GM19468 (cell line): ENCODE data around the gene MRPL2.
A peak's percentile ranks its signal among the peaks of the same experiment; 100 is the strongest.

Experiments
- ATAC-seq: cut with Tn5 transposase; IDR thresholded peaks from one replicate; pipeline ENCODE4 v1.9.1; 2021; ENCODE audit warnings: mild to moderate bottlenecking, moderate library complexity, moderate number of reproducible peaks; ENCODE audit not compliant: unreplicated experiment; ENCODE audit errors: extremely low read depth

MRPL2 gene

GRCh38 chr6:43024436-43024835 is 34.8 kb downstream of the MRPL2 start:
- no peak for ATAC-seq

GRCh38 chr6:43021270-43022047 is 37.8 kb downstream of the MRPL2 start, which contains the start of gene RRP36:
Gene RRP36 (plus strand): TSS chr6:43021623. CDS start chr6:43021655, 32 bp downstream.
- ATAC-seq = peak; percentile 39

GRCh38 chr6:43020847-43021246 is 38.4 kb downstream of the MRPL2 start:
- no peak for ATAC-seq

- ATAC-seq = no peak
Measured at GRCh38 chr6:43020052-43020705, 39.1 kb downstream of the MRPL2 start.

GRCh38 chr6:43019152-43019551 is 40.1 kb downstream of the MRPL2 start:
- ATAC-seq = no peak

- no peak for ATAC-seq
Measured at GRCh38 chr6:43016943-43017334, 42.3 kb downstream of the MRPL2 start.

- ATAC-seq = no peak
Measured at GRCh38 chr6:43016176-43016942, 42.9 kb downstream of the MRPL2 start.

- no peak for ATAC-seq
Measured at GRCh38 chr6:43014434-43014909, 44.8 kb downstream of the MRPL2 start.

GRCh38 chr6:43013843-43014433 is 45.3 kb downstream of the MRPL2 start, which contains the start of the genes KLHDC3 and MEA1:
Gene KLHDC3 (plus strand): TSS chr6:43014249. CDS start chr6:43017193, 2,944 bp downstream.
Gene MEA1 (minus strand): TSS chr6:43013946. CDS start chr6:43013813, 133 bp downstream.
- peak; percentile 78 for ATAC-seq

- no peak for ATAC-seq
Measured at GRCh38 chr6:43013097-43013842, 46.0 kb downstream of the MRPL2 start.

GRCh38 chr6:43012364-43012763 is 46.9 kb downstream of the MRPL2 start:
- no peak for ATAC-seq

- no peak for ATAC-seq
Measured at GRCh38 chr6:43011207-43011606, 48.0 kb downstream of the MRPL2 start.

- no peak for ATAC-seq
Measured at GRCh38 chr6:43009124-43009523, 50.1 kb downstream of the MRPL2 start.

GRCh38 chr6:43007126-43007525 is 52.1 kb downstream of the MRPL2 start:
- ATAC-seq = no peak

- ATAC-seq = no peak
Measured at GRCh38 chr6:43006251-43006650, 53.0 kb downstream of the MRPL2 start.

- ATAC-seq = no peak
Measured at GRCh38 chr6:43005844-43006243, 53.4 kb downstream of the MRPL2 start.
